GM21360 (cell line): ENCODE measurements around the gene SELENOH.
A peak's percentile ranks its signal among the peaks of the same experiment; 100 is the strongest.

ENCODE experiments used
- ATAC-seq: cut with Tn5 transposase; IDR thresholded peaks from one replicate; pipeline ENCODE4 v1.9.1; 2021; ENCODE audit warnings: mild to moderate bottlenecking, moderate library complexity; ENCODE audit not compliant: unreplicated experiment

The SELENOH gene

DNA sequence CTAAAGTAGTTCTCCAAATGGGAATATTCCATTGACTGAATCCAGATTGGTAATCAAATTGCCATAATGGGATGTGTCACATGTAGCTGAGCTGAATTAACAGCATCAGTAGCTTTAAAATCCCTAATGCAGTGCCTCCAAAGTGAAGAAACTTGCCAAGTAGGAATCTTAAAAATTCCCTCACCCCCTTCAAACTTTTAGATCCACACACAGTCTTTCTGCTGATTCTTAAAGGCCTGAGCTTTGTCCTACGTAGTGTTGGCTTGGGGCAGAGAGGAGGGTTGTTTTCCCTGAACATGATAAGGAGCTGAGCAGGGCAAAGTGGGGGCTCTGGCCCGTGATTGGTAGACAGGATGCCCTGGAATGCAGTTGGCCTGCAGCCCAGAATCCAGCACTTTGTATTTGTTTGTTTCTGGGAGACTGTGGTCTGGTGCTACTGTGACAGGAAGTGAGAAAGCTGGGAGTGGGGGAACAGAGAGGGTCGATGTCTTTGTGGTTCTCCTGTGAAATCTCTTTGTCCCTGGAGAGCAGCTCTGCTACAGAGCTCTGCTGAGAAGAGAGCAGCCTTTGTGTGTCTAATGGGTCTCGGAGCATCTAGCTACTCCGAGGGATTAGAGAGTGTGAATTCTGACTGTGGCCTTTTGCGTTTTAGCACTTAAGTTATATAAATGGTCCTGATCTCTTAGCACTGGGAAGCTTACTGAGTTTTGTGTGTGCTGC lies 37.2 kb downstream of the SELENOH start:
- ATAC-seq = no peak

DNA sequence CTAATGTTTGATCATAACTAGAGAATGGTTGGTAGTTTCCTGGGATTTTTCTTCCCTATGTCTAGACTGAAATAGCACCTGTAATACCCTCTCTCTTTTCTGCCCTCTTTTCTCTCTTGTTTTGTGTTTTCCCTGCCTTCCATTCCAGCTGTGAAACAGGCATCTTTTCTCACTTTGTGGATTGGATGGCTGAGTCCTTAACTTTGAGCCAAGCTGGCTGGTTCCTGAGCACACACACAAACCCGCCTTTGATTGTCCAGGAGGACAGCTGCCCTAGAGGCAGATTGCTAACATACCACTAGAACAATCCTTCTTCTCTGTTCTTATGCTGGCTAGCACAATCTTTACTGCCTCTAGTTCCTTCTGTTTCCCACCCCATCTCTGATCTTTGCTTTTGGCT lies 38.0 kb downstream of the SELENOH start:
- ATAC-seq = no peak

DNA sequence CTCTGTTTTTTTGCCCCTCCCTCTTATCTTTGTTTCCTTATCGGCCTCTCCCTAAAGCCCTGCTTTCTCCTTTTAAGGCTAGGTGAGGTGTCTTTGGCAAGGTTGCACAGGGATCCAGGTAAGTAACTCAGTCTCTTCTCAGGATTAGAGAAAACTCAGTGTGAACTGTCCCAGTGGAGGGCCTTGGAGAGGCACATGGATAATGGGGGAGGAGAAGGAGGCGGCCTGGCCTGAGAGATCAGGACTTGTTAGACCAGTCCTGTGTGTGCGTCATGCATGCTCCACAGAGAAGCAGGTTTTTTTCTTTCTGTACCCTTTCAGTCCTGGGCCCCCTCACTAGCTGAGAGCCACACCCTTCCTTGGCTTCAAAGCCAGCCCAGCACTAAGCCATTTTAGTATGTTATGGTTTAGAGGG lies 40.2 kb downstream of the SELENOH start:
- ATAC-seq = no peak

DNA sequence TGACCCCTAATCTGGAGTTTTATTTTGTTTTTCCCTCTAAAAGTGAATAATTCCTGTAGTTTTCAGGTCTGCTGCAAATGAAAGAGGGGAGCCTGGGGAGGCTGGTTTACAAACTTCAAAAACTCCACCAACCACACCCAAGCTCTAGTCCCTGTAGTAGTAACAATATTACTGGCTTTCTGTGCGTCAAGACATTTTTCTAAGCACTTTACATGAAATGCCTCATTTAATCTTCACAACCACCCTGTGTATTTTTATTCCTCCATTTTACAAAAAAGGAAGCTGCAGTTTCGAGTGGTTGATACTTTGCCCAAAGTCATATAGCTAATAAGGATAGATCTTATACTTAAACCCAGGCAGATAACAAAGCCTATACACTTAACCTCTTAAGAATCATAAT lies 43.8 kb downstream of the SELENOH start:
- ATAC-seq = no peak

DNA sequence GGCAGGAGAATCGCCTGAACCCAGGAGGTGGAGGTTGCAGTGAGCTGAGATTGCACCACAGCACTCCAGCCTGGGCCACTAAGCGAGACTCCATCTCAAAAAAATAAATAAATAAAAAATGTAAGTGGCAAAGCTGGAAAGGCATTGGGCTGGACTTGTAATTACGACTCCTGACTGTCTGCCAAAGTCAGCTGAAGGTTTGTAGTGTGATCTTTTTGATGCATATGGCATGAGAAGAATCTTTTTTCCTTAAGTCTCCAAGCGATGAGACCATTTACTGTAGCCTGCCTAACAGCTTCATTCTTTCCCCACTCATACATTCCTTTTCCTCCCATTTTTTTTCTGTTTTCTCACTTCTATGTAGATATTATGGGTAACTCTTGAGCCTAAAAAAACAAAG lies 45.1 kb downstream of the SELENOH start:
- ATAC-seq = no peak

DNA sequence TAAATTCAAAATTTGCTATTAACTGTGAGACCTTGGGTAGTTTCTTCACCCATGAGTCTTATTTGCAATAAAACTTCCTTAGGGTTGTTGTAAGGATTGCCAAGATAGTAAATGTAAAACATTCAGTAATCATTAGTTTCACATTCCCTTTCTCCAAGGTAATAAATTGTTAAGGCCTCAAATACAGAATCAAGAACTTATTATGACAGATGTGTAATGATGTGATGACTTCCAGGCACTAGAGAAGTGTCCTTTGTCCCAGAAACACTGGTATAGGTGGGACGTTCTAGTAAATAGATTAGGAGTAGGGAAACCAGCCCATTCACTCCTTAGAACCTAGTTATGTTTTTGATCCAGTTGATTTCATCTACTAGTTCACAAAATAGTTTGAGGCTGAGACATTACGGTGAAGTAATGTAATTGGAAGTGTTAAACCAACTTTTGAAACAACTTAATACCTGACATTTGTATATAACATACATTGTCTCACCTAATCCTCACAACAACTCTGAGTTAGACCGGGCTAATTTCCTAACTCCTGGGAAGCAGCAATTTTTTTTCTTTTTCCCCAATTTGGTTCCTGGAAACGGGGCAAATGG lies 45.8 kb downstream of the SELENOH start:
- ATAC-seq = no peak

DNA sequence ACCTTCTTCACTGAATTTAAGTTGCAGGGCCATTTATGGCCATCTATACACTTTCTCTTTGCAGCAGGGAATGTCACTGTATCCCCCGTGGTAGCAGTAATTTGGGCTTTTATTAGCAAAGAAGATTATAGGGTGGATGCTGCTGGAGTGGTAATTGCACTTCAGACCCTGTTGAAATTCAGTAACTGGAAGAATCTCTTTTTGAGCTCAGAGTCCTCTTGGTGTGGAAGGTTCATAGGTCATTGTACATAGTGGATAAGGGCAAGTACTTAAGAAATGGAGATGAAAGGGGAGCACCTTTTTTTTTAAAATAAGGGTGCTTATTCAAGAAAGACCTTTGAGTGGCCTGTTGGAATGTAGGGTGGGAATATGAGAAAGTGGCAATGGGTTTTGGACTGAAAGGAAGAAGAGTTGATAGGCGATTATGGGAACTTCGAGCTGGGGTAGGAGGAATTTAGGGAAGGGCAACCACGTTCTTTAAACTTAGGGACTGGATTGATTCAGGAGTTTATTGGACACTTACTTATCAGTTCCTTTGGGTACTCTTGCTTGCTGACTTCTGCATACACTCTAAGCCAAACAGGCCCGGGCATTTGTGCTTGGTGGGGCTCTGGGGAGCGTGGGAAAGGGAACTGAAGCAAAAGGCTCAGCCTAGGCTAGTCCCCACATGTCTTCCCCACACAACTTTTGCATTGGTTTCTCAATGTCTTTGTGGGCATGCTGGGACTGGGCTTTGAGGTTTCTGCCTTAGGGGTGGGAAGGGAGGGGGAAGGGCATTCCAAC lies 46.8 kb downstream of the SELENOH start:
- ATAC-seq = no peak

DNA sequence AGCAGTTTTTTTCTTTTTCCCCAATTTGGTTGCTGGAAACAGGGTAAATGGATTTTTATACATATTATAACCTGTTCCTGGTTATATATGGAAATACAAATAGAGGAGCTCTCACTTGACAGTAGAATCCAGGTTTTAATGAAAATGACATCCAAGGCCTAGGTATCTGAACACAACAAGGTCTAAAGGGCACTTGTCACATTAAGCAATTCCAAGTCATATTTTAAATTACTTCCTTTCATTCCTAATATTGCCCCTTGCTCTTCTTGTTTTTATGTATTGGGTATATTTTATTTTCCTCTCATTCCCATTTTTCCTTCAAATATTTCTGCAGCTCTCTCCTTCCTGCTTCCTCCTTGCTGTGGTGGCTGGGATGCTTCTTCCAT lies 47.4 kb downstream of the SELENOH start:
- ATAC-seq = no peak

DNA sequence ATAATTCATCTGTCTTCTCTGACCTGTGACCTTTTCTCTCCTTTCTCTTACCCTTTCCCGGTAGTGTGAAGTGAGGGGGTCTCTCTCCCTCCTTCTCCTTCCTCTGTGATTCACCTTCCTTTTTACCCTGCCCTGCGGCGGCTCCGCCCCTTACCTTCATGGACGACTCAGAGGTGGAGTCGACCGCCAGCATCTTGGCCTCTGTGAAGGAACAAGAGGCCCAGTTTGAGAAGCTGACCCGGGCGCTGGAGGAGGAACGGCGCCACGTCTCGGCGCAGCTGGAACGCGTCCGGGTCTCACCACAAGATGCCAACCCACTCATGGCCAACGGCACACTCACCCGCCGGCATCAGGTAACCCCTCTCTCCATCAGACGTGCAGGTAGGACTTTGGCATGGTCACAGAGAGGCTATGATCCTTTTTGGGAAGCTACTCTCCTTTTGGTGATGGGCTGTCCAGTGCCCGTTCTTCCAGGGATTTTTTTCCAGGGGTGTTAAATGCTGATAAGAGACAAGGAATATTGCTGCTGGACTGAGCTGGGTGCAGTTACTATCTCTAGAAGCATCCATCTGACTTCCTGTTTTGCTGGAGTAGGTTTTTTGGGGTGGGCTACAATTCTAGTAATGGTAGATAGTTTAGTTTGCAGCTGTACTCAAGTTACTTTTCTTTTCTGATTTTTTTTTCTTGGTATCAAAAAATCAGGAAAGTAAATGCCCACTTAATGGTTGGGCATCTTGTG lies 50.2 kb downstream of the SELENOH start:
- ATAC-seq = no peak

DNA sequence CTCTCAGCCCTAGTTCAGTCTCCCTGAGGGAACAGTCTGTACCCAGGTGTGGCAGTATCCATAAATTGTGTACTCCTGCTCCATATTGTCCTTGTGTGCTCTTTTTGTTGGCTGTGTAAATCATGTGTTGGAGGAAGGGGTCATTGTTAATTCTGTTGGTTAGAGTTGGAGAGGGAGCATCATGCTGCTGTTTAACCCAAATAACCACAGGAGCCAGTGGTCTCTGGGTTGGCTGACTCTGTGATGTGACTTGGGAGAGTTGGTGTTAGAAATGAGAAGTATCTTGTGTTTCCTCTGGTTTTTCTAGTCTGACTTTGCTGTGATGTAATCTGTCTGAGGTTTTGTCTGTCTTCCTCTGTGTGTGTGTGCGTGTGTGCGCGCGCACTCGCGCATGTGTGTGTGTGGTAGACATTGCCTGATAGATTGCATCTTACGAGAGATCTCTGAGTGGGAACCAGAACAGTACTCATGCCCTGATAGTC lies 50.8 kb downstream of the SELENOH start:
- peak; percentile 78 for ATAC-seq

DNA sequence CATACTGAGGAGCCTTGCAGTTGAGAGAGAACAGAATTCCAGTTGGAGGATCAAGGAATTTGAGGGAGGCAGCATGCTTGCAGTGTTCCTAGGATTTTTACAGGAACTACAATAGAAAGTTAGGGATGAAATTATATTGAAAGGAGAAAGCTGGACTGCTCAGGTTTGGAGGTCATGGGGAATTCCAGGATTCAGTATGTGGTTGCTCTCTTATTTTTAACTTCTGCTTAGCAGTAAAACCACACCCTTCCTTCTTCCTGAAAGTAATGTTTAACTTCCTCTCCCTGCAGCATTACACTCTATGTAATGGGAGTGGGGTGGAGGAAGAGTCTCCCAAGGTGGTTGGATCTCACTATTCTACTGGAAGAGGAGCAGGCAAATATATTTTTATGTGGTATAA lies 51.6 kb downstream of the SELENOH start:
- ATAC-seq = no peak
